Left cardiac atrium (tissue), 4 donors: ENCODE data around the gene ARAP2. TPM values are rescaled to one million over a fixed set of nuclear protein-coding genes. Genes with fewer than 3 reads are reported as not detected.
"Not testable (repeated sequence)": the region's sequence is repeated elsewhere in the genome, so short reads cannot be mapped to it uniquely, and the experiment has no call there.

Experiments
- ATAC-seq, 2 donors: fragments of 200-7000 bp; cut with Tn5 transposase; one replicate each; pipeline ENCODE4 v1.9.1; 2020; ENCODE audit warnings: mild to moderate bottlenecking in 2 of 2, moderate library complexity in 2 of 2
- DNase-seq: peaks from one replicate; pipeline ENCODE4 v3.0.0-alpha.2; 2020
- intact Hi-C, 2 donors: fragments of 100-400 bp; cut with DNase I; formaldehyde crosslinking; loops; one replicate each; pipeline versions ENCODE4 v1.14.1 to v1.15.1; 2022 to 2023
- total RNA-seq, 2 donors: library from RNA; stranded (reverse); fragmentation: NEBNext Ultra II Directional; extraction: Animal tissue kit (Norgen Biotek cat#: 25700); gene quantifications; one replicate each; pipeline ENCODE4 v1.2.1, GENCODE V29; 2021
- donor health status: DM: no; HTN: yes; CAD: no.
- donor health status: DM: no; HTN: yes; CAD: no; lungs with severe emphysema.
- donor health status: DM: yes; HTN: yes; CAD: no.
- donor health status: Dilated cardiomyopathy.

The ARAP2 gene
- total RNA-seq, 2 donors from 2014 or later: 4.8 to 8.6 TPM

- DNase-seq (no peak), ATAC-seq (peak in 1 of 2 donors; percentile 32)
- intact Hi-C loops: no loop called here
Observed at GRCh38 chr4:36196145-36196913, 48.0 kb downstream of the ARAP2 start.

GRCh38 chr4:36192922-36193321, 51.4 kb downstream of the ARAP2 start:
- no peak for DNase-seq
- intact Hi-C loops: no loop called here
- no peak for ATAC-seq

DNA sequence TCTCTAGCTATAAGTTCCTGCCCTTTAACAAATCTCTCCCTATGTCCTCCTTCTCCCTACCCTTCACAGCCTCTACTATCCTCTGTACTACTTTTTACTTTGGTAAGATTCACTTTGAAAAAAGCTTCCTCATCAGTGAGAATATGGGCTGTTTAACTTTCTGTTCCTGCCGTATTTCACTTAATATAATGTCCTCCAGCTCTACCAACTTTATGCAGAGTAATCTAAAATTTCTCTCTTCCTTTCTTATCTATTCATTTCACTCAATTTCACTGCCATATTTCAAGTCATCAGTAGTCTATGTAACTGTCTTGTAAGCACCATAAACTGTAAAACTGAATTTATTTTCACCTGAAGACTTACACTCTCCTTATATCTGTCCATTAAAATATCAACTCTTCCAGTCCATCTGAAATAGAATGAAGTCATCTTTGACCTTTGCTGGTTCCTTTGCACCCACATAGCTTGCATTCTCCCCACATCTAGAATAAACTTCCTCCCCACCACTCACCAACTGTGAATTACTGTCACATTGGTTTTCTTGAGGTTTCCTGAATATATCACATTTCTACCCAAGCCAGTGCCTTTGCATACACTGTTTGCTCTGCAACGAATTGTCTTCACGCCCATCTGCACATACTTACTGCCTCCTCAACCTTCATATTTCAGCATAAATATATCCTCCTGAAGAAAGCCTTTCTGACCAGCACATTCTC, 54.6 kb downstream of the ARAP2 start:
- intact Hi-C loops: no loop called here
- peak in 1 of 2 donors; percentile 50 for ATAC-seq
- DNase-seq: no peak

GRCh38 chr4:36187723-36188333, 56.5 kb downstream of the ARAP2 start:
- intact Hi-C loops: no loop called here
- ATAC-seq (no peak), DNase-seq (no peak)

DNA sequence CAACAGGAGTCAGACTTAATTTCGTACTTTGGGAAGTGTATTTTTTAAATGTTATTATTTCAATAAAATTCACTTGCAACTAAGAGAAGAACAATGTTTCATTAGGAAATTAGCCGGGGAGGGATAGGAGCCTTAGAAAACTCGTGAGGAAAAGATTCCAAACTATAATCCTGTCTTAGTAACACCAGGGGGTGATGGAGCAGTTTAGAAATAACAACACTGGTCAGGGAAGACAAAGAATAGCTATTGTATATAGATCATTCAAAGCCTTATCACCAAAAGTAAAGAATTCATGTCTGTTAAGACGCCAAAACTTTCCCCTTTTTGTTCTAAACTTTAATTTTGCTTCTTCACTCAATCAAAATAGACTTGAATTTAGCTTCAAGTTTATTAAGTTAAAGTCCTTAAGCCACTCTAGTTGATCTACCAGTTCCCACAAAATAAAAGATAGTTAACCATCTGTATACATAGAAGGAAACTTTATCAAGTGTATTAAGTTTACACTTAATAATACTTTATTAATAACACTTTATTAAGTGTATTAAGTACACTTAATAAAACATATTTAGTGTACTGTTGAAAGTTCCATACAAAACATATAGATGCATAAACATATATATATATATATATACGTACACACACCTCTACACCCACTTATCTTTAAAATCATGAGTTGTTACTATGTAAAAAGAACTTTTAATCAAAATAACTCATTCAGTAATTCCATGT, 60.5 kb downstream of the ARAP2 start:
- intact Hi-C loops: no loop called here
- DNase-seq (no peak), ATAC-seq (no peak)

DNA sequence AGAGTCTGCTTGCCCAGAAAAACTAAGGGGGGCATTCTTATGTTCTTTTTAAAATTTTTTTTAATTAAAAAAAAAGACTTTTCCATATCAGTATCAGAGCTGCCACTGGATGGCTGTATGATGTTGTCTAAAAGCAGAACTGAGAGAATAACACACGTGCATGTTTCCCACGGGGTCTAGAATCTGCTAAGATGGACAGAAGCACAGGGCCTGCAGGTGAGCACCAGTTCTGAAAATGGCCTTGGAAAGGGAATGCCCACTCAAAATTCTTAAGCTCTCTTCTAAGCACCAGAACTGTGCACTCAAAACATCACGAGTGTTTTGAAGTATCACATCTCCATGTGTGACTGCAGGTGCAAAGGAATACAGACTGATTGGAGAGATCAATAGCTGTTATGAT, 61.1 kb downstream of the ARAP2 start:
- DNase-seq (no peak), ATAC-seq (no peak)
- intact Hi-C loops: no loop called here

- ATAC-seq, DNase-seq, intact Hi-C loops: not testable (repeated sequence)
Observed at GRCh38 chr4:36182315-36182714, 62.0 kb downstream of the ARAP2 start.

- no peak for ATAC-seq
- intact Hi-C loops: no loop called here
- no peak for DNase-seq
Observed at GRCh38 chr4:36180206-36180605, 64.1 kb downstream of the ARAP2 start.

- intact Hi-C loops: no loop called here
- ATAC-seq (no peak), DNase-seq (no peak)
Observed at GRCh38 chr4:36178484-36178883, 65.8 kb downstream of the ARAP2 start.

DNA sequence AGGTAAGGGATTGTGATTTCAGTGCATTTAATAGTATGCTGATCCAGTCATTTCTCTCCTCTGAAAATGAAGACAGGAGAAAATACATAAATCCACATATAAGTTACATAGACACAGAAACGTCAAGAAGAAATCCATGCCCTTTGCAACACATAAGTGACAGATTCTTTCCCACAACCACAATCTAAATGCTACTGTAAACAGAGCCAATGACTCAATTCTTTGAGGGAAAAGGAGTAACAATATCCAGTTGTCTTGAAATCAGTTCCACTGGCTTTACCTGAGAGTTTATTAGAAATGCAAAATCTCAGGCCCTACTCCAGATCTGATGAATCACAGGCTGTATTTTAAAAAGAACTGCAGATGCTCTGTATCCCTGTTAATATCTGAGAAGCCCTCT, 66.4 kb downstream of the ARAP2 start:
- intact Hi-C loops: no loop called here
- ATAC-seq (no peak), DNase-seq (no peak)

DNA sequence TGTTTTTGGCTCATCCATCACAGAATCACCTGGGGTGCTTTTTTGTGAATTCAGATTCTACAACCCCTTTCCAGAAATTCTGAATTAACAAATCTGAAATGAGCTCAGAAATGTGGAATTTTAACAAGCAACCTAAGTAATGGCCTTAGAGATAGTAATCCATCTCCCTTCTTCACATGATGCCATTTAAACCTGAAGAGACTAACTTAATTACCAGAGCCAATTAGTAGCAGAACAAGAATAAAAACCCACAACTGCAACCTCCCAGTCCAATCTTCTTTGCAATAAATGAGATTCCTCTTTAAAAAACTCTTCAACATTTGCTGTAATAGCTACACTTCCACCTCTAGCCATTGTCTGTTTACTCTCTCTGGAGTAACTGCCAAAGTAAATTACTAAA, 69.7 kb downstream of the ARAP2 start:
- intact Hi-C loops: no loop called here
- ATAC-seq (no peak), DNase-seq (no peak)

GRCh38 chr4:36173905-36174304, 70.4 kb downstream of the ARAP2 start:
- DNase-seq: no peak
- no peak for ATAC-seq
- intact Hi-C loops: no loop called here

DNA sequence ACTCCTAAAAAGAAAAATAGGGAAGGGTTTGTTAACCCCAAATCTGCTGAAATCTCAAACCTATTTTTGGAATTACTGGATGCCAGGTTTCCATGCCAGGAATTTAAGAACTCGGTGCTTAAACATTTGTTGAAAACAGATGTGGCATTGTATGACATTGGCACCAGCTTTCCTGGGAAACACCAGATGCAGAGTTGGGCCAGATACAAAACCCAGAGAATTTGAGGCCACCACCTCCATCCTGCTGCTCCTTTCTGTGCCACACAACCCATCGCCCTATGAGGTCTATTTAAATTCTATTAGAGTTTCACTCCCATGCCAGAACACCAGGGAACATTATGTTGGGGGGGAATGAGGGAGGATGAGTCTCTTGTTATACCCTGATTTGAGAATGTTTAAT, 71.7 kb downstream of the ARAP2 start:
- no peak for ATAC-seq
- intact Hi-C loops: no loop called here
- DNase-seq: no peak

- no peak for ATAC-seq
- no peak for DNase-seq
- intact Hi-C loops: no loop called here
Observed at GRCh38 chr4:36168127-36168878, 76.0 kb downstream of the ARAP2 start.

GRCh38 chr4:36165631-36166005, 78.7 kb downstream of the ARAP2 start:
- ATAC-seq (no peak), DNase-seq (no peak)
- intact Hi-C loops: no loop called here

- DNase-seq (no peak), ATAC-seq (no peak)
- intact Hi-C loops: no loop called here
Observed at GRCh38 chr4:36164900-36165630, 79.2 kb downstream of the ARAP2 start.

- no peak for DNase-seq
- ATAC-seq: no peak
- intact Hi-C loops: no loop called here
Observed at GRCh38 chr4:36163198-36163597, 81.1 kb downstream of the ARAP2 start.

- intact Hi-C loops: no loop called here
- DNase-seq (no peak), ATAC-seq (no peak)
Observed at GRCh38 chr4:36159208-36159607, 85.1 kb downstream of the ARAP2 start.

DNA sequence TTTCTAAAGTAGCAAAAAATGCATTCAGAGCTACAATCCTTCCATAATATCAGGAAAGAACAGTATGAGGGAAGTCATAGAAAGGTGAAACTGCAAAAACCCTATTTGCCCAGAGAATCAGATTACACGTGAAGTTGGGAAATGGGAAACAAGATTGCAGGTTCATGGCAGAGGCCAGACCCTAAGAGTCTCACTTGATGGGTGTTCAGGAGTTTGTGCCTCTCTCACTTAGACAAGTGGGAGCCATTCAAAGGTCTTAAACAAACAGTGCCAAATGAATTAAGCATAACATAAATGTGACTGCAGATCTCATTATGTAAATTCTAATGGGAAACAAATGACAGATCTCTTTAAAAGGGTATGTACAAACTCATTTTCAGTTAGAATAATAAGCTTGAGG, 91.6 kb downstream of the ARAP2 start:
- intact Hi-C loops: no loop called here

More for the DNA sequence above, 91.6 kb downstream of the ARAP2 start:
- no peak for ATAC-seq
- no peak for DNase-seq
